Fibroblast of peridontal ligament (primary cell): Measurements from ENCODE around the gene ABCA2.

Experiments used
- DNase-seq: peaks from one replicate; pipeline ENCODE4 v3.0.0-alpha.2; 2010; ENCODE audit errors: extremely low read depth

The ABCA2 gene

GRCh38 chr9:137027369-137028262 lies at the start of gene ABCA2:
Gene ABCA2 (minus strand): TSS chr9:137028237. CDS start chr9:137028140, 97 bp downstream.
- DNase-seq = no peak

GRCh38 chr9:137077010-137077747 lies 49.1 kb upstream of the ABCA2 start, which contains the start of gene UAP1L1:
Gene UAP1L1 (plus strand): TSS chr9:137077517. CDS start chr9:137077533, 16 bp downstream.
- peak; percentile 46 for DNase-seq

GRCh38 chr9:137076636-137077009 lies 48.6 kb upstream of the ABCA2 start:
- no peak for DNase-seq

DNA sequence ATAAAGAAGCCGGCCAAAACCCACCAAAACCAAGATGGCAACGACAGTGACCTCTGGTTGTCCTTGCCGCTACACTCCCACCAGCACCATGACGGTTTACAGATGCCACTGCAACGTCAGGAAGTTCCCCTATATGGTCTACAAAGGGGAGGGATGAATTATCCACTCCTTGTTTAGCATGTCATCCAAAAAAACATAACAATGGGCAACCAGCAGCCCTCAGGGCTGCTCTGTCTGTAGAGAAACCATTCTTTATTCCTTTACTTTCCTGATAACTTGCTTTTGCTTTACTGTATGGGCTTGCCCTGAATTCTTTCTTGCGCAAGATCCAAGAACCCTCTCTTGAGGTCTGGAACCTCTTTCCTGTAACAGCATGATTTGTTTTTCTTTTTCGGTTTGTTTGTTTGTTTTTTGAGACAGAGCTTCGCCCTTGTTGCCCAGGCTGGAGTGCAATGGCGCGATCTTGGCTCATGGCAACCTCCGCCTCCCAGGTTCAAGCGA lies 47.3 kb upstream of the ABCA2 start:
- DNase-seq = no peak

- DNase-seq = no peak
These were observed 46.7 kb upstream of the ABCA2 start for GRCh38 chr9:137074657-137075274.

GRCh38 chr9:137073992-137074399 lies 46.0 kb upstream of the ABCA2 start:
- DNase-seq = no peak

DNA sequence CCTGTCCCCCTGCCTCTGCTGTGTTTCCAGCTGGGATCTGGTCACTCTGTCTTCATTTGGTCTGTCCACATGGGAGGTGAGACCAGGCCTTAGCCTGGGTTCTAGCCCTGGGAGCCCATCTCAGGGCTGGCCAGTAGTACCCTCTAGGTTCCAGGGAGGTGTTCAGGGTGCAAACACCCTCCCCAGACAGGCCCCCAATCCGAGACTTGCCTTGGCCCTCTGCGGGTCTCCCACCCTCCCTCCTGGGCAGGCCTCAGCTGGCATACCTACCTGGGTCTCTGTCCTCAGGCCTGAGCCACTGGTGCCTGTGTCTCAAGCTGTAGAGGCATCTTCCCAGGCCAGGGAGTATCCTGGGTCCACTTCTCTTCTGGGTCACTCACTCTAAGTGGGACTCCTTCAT lies 43.2 kb upstream of the ABCA2 start:
- DNase-seq = no peak

GRCh38 chr9:137070906-137071275 lies 42.9 kb upstream of the ABCA2 start:
- no peak for DNase-seq

DNA sequence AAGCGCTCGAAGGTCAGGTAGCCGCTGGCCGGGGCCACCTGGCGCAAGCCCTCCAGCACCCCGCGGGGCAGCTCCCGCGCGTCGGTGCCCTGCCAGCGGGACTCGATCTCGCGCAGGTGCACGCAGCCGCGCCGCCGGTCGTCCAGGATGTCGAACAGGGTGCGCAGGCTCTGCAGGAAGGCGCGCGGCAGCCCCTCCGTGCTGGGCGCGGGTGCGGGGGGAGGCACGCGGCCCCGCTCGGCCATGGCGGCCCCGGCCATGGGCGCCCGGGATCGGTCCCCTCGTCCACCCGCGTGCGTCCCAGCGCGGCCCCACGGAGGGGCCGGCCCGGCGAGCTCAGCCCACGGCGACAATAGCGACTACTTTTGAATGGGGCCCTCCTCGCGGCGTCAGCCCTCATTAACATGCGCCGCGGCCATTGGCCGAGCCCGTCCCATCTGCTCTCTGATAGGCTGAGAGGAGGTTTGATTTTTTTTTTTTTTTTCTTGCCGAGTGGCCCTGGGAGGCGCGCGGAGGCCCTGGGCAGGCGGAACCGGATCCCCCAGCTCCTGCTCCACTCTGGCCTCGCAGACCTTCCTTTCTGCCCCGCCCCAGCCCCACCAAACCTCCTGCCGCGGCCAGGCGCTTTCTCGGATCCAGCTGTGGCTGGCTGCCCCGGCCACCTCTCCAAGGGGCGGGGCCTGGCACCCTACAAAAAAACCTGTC lies 42.3 kb upstream of the ABCA2 start, which contains the start of gene SAPCD2:
TSS of gene SAPCD2 (minus strand) at position 357 of the 705 bp plus-strand sequence. CDS start at position 260, 97 bp downstream.
- peak; percentile 73 for DNase-seq

GRCh38 chr9:137069508-137070091 lies 41.6 kb upstream of the ABCA2 start:
- no peak for DNase-seq

GRCh38 chr9:137068539-137069507 lies 40.8 kb upstream of the ABCA2 start:
- DNase-seq = no peak

DNA sequence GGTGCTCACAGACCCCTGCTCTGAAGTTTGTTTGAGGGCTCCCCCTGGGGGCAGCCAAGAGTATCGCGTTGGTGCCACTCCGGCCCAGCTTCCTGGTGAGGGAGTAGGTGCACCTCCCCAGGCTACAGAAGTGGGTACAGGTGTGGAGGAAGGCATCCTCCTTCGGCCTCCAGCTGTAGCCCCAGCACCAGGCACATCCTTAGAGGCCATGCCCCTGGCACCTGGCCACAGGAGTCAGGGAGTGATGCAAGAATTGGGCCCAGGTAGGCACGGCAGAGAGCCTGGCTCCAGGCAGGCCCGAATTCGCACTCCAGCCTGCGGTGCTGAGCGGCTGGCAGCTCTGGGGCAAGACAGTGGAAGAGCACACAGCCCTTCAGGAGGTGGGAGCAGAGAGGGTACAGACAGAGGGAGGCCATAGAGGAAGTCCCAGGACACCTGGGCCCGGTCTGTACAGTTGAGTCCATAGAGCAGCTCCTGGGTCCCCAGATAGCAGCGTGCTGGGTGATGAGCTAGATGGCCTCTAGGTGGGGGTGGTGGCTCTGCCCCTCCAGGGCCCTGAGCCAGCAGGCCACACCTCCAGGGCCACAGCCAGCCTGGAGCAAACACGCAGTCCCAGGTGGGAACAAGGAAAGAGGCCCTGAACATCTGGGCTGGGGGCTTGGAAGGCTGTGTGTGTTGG lies 40.0 kb upstream of the ABCA2 start:
- peak; percentile 69 for DNase-seq

DNA sequence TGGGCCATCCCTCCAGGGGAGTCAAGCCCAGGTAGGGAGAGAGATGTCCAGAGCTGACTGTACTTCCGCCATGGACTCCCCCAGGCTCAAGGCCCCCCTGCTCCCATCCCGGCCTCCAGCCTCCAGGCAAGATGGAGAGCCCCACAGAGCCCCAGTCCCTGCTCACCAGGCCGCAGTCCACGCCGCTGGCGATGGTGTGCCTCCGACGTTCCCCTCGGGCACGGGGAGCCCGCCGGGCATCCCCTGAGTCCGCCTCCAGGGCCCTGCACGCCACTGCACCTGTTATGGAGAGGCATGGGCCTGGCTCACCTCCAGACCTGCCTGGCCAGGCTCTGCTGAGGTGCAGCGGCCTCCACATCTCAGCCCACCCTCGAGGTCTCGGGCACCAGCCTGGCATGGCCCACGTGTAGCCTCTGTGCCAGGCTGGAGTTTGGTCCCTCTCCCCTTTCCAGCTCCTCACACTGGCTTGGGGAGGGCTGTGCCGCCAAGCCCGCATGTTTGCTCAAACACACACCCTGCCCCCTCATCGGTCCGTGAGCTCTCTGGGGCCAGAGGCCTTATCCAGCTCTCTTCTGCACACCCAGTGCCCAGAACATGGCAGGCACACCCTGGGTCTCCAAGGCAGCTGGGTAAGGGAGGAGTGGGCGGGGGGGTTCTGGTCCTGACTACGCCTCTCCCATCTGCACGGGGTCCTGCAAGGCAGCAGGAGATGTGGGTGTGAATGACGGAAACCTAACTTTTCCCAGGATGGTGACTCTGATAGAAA lies 38.2 kb upstream of the ABCA2 start:
- no peak for DNase-seq

DNA sequence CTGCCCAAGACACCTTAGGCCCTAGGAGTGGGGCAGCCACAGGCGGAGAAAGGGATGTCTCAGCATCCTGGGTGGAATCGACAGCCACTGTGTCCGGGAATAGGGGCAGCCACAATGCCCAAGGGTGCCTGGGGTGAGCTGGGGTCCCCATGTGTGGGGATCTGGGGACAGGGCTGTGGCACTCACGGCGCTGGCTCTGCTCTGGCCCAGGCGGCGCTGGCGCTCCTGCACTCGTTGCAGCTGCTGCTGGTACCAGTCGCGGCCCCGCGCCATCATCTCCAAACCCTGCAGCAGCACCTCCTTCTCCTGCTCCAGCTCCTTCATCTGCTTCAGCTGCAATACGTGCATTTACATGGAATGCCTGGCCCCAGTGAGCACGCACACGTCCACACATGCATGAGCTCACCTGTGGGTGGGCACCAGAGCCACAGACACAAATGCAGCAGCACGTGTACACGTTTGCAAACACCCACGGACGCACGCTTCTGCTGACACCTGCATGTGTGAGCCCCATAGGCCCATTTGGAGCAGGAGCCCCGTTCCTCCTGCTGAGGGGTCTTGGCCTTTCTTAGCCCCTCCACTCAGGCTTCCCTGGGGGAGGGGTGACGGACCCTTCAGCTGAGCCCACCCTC lies 37.4 kb upstream of the ABCA2 start:
- no peak for DNase-seq

DNA sequence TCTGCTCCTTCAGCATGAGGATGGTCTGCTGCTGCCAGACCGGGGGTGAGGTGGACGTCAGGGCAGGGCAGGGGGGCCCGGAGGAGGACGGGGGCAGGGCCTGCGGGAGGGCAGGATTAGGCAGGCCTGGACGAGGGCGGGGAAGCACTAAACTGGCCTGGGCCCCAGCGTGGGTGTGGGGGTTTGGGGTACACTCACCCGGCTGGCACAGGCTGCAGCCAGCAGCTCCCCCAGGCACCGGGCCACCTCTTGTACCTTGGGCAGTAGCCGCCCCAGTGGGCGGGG lies 36.8 kb upstream of the ABCA2 start:
- no peak for DNase-seq

GRCh38 chr9:137064027-137064879 lies 36.2 kb upstream of the ABCA2 start:
- DNase-seq = peak; percentile 33

- DNase-seq = no peak
These were observed 35.4 kb upstream of the ABCA2 start for GRCh38 chr9:137063311-137064026.
